Endothelial cell of umbilical vein (primary cell): ENCODE results near the gene SEC24C.

Experiments
- CTCF ChIP-seq, 2 donors: IDR thresholded peaks; 1 replicate in 1 of 2; 2 replicates in 1 of 2; pipeline ENCODE4 v1.5.1; 2011; ENCODE audit warnings: low read length in 2 of 2, mild to moderate bottlenecking in 2 of 2, moderate library complexity in 2 of 2, control low read depth in 1 of 2, inconsistent platforms in 1 of 2, low read depth in 1 of 2; ENCODE audit not compliant: insufficient read depth in 1 of 2; ENCODE audit errors: extremely low read depth in 1 of 2
- EZH2 ChIP-seq: IDR thresholded peaks from 2 replicates; pipeline ENCODE4 v1.6.1; 2012; ENCODE audit warnings: borderline replicate concordance, low read depth, mild to moderate bottlenecking, moderate library complexity, low read length, inconsistent platforms; ENCODE audit not compliant: severe bottlenecking
- JUN ChIP-seq: IDR thresholded peaks from 2 replicates; pipeline ENCODE4 v1.6.1; 2011; ENCODE audit warnings: borderline replicate concordance, low read depth; ENCODE audit not compliant: insufficient read length, insufficient read depth
- MAX ChIP-seq: IDR thresholded peaks from 2 replicates; pipeline ENCODE4 v1.6.1; 2011; ENCODE audit not compliant: insufficient read depth, insufficient read length
- MYC ChIP-seq: IDR thresholded peaks from one replicate; pipeline ENCODE4 v1.6.1; 2011; ENCODE audit warnings: mild to moderate bottlenecking, low read depth, low read length
- POLR2A ChIP-seq: IDR thresholded peaks from 2 replicates; pipeline ENCODE4 v1.6.1; 2012; ENCODE audit warnings: low read depth, mild to moderate bottlenecking, control low read depth, low read length
- POLR2AphosphoS5 ChIP-seq: IDR thresholded peaks from 2 replicates; pipeline ENCODE4 v1.6.1; 2012; ENCODE audit warnings: low read depth, mild to moderate bottlenecking, control low read depth, low read length, moderate library complexity; ENCODE audit not compliant: insufficient read depth

- no peak for TF ChIP-seq POLR2A
- TF ChIP-seq CTCF (IDR thresholded peaks at IDR 0.05; ENCODE audit: extremely low read depth in 1 of 2, insufficient read depth in 1 of 2, low read depth in 1 of 2, low read length in 2 of 2) = no peak
- no peak for TF ChIP-seq POLR2AphosphoS5
- TF ChIP-seq EZH2 = no peak
- no peak for TF ChIP-seq MAX
- no peak for TF ChIP-seq JUN
- TF ChIP-seq MYC = no peak
These were observed 11.1 kb upstream of the SEC24C start for GRCh38 chr10:73732931-73733623.
